Adrenal gland (tissue), 12 donors: ENCODE data around the gene SLC19A2. TPM values are rescaled to one million over a fixed set of nuclear protein-coding genes. Genes with fewer than 3 reads are reported as not detected.

Experiments
- DNase-seq, 7 donors: peaks; one replicate each; pipeline ENCODE4 v3.0.0-alpha.2; 2019 to 2020
- H3K27ac ChIP-seq, 5 donors: fragments of 200-600 bp; sonication (generic) in 4 of 5; 1 replicate in 3 of 5; 2 replicates in 2 of 5; pipeline versions ENCODE4 v1.5.1 to v1.8.0; 2016 to 2020; ENCODE audit warnings: mild to moderate bottlenecking in 1 of 5
- H3K27me3 ChIP-seq: fragments of 200-600 bp; 2 replicates; pipeline ENCODE4 v1.8.0; 2021
- H3K36me3 ChIP-seq, 2 donors: fragments of 200-600 bp; replicated peaks in 1 of 2; 1 replicate in 1 of 2; 2 replicates in 1 of 2; pipeline versions ENCODE4 v1.5.1 to v1.8.0; 2018 to 2022
- H3K4me1 ChIP-seq, 2 donors: fragments of 200-600 bp; replicated peaks in 1 of 2; 1 replicate in 1 of 2; 2 replicates in 1 of 2; pipeline versions ENCODE4 v1.5.1 to v1.8.0; 2018 to 2021
- H3K4me3 ChIP-seq, 4 donors: fragments of 200-600 bp; sonication (generic) in 3 of 4; one replicate each; pipeline ENCODE4 v1.5.1; 2016 to 2018
- H3K9me3 ChIP-seq, 3 donors: fragments of 200-600 bp; sonication (generic) in 1 of 3; replicated peaks in 1 of 3; 1 replicate in 2 of 3; 2 replicates in 1 of 3; pipeline versions ENCODE4 v1.5.1 to v1.8.0; 2016 to 2021
- POLR2A ChIP-seq, 2 donors: fragments of 450-650 bp; IDR thresholded peaks; one replicate each; pipeline ENCODE4 v1.6.1; 2017; ENCODE audit warnings: antibody characterized with exemption in 2 of 2, mild to moderate bottlenecking in 2 of 2, moderate library complexity in 1 of 2
- WGBS, 4 donors: extraction: QIAGEN DNeasy Blood & Tissue Kit in 2 of 4; methylation state at CpG; one replicate each; pipeline versions ENCODE4 v1.1.5 to v1.1.7; 2013 to 2017; 5-methylcytosine and 5-hydroxymethylcytosine counted together
- intact Hi-C, 2 donors: fragments of 100-400 bp; cut with DNase I; formaldehyde crosslinking; loops; one replicate each; pipeline versions ENCODE4 v1.14.1 to v1.15.0; 2022 to 2023
- polyA plus RNA-seq, 3 donors: library from polyadenylated mRNA; stranded (reverse); fragments of 200-250 nt in 2 of 3; fragments of 350-450 nt in 1 of 3; fragmentation: Illumina TruSeq in 1 of 3; extraction: RNeasy Lipid Tissue Mini Kit (QIAGEN cat#74804) in 1 of 3; gene quantifications; one replicate each; pipeline ENCODE4 v1.2.3, GENCODE V29; 2013 to 2014
- total RNA-seq, 9 donors: library from RNA; depleted of rRNA in 4 of 9; stranded (reverse); fragments of >200 nt in 4 of 9; fragments of 120-200 nt in 1 of 9; fragmentation: NEBNext Ultra II Directional in 1 of 9; extraction: Animal tissue kit (Norgen Biotek cat#: 25700) in 1 of 9; gene quantifications; one replicate each; pipeline versions ENCODE4 v1.1.0 to v1.2.4, GENCODE V29; 2013 to 2023
- TF ChIP-seq, protein P1 (sequence below), 6 experiments: fragments of 450-650 bp in 4 of 6; fragments of 200-600 bp in 2 of 6; sonication (generic) in 1 of 6; IDR thresholded peaks; 1 replicate in 5 of 6; 2 replicates in 1 of 6; pipeline versions ENCODE4 v1.5.1 to v1.8.0; 2016 to 2021; ENCODE audit warnings: antibody characterized with exemption in 6 of 6, mild to moderate bottlenecking in 2 of 6, moderate library complexity in 1 of 6
- donor health status: healthy with polysubstance abuse.
- donor health status: Bipolar disorder and iron deficiency.
- donor health status: DM: yes; HTN: yes; CAD: no.
- donor health status: DM: no; HTN: no; CAD: no.
- donor health status: DM: no; HTN: no; CAD: no.
- donor health status: DM: yes; HTN: yes; CAD: no.

Gene SLC19A2
- total and polyA plus RNA-seq, 12 donors = 6.7 to 29.2 (median 12.7) TPM

DNA sequence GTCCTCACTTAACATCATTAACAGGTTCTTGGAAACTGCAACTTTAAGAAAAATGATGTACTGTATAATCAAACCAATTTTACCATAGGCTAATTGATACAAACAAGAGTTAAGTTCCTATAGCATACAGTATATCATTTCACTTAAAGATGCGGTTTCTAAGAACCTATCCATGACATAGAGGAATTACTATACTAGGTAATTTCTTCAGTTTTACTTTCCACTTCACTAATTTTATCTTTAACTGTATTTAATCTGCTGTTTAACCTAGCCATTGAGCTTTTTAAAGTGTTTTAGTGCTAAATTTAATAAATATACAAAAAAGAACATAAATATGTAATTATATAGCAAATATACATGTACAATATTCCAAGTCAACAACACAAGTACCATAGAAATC lies 28.3 kb downstream of the SLC19A2 start:
- peaks cover 0 to 16% (median 6%) of the 10 kb centered on the region in 3 donors for H3K9me3 ChIP-seq
- H3K27ac ChIP-seq = no peak overlapping the region
- TF ChIP-seq, protein P1, sequence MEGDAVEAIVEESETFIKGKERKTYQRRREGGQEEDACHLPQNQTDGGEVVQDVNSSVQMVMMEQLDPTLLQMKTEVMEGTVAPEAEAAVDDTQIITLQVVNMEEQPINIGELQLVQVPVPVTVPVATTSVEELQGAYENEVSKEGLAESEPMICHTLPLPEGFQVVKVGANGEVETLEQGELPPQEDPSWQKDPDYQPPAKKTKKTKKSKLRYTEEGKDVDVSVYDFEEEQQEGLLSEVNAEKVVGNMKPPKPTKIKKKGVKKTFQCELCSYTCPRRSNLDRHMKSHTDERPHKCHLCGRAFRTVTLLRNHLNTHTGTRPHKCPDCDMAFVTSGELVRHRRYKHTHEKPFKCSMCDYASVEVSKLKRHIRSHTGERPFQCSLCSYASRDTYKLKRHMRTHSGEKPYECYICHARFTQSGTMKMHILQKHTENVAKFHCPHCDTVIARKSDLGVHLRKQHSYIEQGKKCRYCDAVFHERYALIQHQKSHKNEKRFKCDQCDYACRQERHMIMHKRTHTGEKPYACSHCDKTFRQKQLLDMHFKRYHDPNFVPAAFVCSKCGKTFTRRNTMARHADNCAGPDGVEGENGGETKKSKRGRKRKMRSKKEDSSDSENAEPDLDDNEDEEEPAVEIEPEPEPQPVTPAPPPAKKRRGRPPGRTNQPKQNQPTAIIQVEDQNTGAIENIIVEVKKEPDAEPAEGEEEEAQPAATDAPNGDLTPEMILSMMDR (IDR thresholded peaks at IDR 0.05) = no peak
- TF ChIP-seq POLR2A (IDR thresholded peaks at IDR 0.05) = no peak
- intact Hi-C loops = no loop called here
- no peak for DNase-seq
- no peaks in the 10 kb centered on the region for H3K27me3 ChIP-seq
- no peaks in the 10 kb centered on the region for H3K36me3 ChIP-seq
- H3K4me3 ChIP-seq = no peak overlapping the region
- H3K4me1 ChIP-seq = peaks cover 0 to 4% of the 10 kb centered on the region in 2 donors
- 91 to 96% (median 93%) methylated on average over 1 of the region's 1 CpG for WGBS, 4 donors

DNA sequence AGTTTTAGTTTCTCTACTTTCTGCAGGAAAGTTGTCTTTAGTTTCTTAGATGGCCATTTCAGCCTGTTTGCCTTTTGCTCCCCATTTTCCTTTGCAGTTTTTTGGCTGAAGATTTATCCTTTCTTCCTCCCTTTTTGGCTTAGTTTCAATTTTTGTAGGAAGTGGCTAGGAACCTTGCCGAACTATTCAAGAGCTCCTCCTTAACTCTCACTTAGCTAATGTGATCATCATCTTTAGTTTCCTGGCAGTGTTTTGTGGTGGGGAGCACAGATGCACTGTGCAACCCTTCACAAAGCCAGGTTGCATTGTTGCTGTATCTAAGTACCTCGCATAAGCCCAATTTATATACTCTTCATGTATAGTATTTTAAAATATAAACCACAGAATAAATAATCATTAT lies 29.7 kb downstream of the SLC19A2 start:
- Histone ChIP-seq H3K4me3 (no peak overlapping the region), H3K9me3 (peaks cover 0 to 16% (median 6%) of the 10 kb centered on the region in 3 donors), H3K27ac (no peak overlapping the region), H3K4me1 (peaks cover 0 to 4% of the 10 kb centered on the region in 2 donors), H3K27me3 (no peaks in the 10 kb centered on the region), H3K36me3 (no peaks in the 10 kb centered on the region)
- intact Hi-C loops = no loop called here
- 60 to 79% (median 73%) methylated on average over 2 of the region's 2 CpGs for WGBS, 4 donors
- no peak for TF ChIP-seq POLR2A (IDR thresholded peaks at IDR 0.05)
- TF ChIP-seq, protein P1 (IDR thresholded peaks at IDR 0.05) = no peak
- DNase-seq = no peak

DNA sequence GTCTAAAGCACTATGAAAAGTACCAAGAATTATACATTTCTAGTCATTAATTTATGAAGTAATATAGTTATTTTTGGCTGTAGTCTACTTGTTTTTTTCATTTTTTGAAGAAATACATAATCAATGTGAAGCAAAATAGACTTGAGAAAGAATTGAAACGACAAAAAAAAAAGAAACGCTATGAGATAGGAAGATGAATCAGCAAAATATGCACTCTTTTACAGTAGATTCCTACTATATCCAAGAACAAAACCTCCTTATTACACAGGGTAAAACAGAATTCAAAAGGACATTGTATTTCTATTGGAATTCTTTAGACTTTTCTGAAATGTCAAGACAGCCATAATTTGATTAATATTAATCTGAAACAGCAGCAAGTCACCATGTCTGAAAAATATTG lies 32.8 kb downstream of the SLC19A2 start:
- peaks cover 0 to 10% (median 6%) of the 10 kb centered on the region in 3 donors for H3K9me3 ChIP-seq
- H3K27ac ChIP-seq = no peak overlapping the region
- no peaks in the 10 kb centered on the region for H3K36me3 ChIP-seq
- intact Hi-C loops = no loop called here
- no peaks in the 10 kb centered on the region for H3K4me1 ChIP-seq
- DNase-seq = no peak
- no peaks in the 10 kb centered on the region for H3K27me3 ChIP-seq
- TF ChIP-seq, protein P1 (IDR thresholded peaks at IDR 0.05) = no peak
- TF ChIP-seq POLR2A (IDR thresholded peaks at IDR 0.05) = no peak
- WGBS, 4 donors = 86 to 92% (median 89%) methylated on average over 2 of the region's 2 CpGs
- H3K4me3 ChIP-seq = no peak overlapping the region

DNA sequence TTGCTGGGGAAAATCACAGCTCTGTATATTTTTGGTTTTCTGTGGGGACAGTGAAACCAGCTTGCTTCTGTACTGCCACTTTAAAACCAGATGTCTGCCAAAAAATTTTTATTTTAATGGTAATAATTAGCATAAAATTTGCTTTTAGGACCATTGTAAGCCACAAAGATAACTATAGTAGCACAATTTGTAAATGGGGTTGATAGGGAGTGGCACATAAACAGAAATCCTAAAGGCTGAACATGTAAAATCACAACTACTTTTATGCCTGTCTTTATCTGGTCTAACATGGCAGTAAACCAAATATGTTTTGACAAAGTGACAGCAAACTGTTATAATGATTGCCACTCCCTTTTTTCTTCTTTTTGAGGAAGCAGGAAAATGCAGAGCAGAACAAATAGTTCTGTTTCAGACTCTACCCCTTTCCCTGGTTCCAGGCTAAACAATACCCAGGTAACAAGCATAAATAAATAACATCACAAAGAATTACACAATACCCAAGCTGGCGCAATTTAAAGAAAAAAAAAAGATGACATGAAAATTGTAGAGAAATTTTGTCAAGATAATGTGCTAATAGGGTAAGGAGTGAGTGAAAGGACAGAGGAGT lies 34.4 kb downstream of the SLC19A2 start:
- Histone ChIP-seq H3K27me3 (no peaks in the 10 kb centered on the region), H3K27ac (no peak overlapping the region), H3K4me3 (no peak overlapping the region), H3K36me3 (no peaks in the 10 kb centered on the region), H3K4me1 (no peaks in the 10 kb centered on the region), H3K9me3 (no peaks in the 10 kb centered on the region)
- WGBS, 4 donors = 68 to 85% (median 71%) methylated on average over 1 of the region's 1 CpG
- intact Hi-C loops = no loop called here
- no peak for DNase-seq
- TF ChIP-seq POLR2A (IDR thresholded peaks at IDR 0.05) = no peak
- TF ChIP-seq, protein P1 (IDR thresholded peaks at IDR 0.05) = no peak
